Stimulated activated CD4-positive, alpha-beta T cell treated with anti-CD3 and anti-CD28 coated beads, Interleukin-1b, Interleukin-23, amount 100 ng/mL, for 1 hour (primary cell): ENCODE data around the gene ACTN1.
"Not testable (repeated sequence)": the region's sequence is repeated elsewhere in the genome, so short reads cannot be mapped to it uniquely, and the experiment has no call there.

Experiments
- DNase-seq, 2 donors: peaks; one replicate each; pipeline ENCODE4 v3.0.0-alpha.2; 2020; ENCODE audit warnings: low read depth in 2 of 2

The ACTN1 gene

GRCh38 chr14:68986926-68987652 lies 8.0 kb upstream of the ACTN1 start:
- DNase-seq: no peak

DNA sequence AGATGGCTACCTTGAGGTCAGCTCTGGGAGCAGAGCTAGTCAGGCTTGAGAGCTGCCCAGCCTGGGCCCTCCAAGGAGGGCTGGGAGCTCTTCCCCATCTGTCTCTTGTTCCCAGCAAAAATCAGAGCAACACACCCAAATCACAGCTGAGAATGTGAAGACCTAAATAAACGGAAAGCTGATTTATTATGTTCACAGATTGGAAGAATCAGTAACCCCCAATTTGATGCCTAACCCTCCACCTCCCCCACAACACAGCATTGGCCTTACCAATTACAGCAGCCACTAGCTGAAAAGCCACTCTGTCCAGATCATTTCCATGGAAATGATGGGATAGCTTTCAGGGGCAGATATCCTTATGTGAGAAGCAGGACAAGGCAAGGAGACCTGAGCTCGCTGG lies 7.1 kb upstream of the ACTN1 start:
- DNase-seq: no peak

GRCh38 chr14:68984686-68985085 lies 5.6 kb upstream of the ACTN1 start:
- no peak for DNase-seq

DNA sequence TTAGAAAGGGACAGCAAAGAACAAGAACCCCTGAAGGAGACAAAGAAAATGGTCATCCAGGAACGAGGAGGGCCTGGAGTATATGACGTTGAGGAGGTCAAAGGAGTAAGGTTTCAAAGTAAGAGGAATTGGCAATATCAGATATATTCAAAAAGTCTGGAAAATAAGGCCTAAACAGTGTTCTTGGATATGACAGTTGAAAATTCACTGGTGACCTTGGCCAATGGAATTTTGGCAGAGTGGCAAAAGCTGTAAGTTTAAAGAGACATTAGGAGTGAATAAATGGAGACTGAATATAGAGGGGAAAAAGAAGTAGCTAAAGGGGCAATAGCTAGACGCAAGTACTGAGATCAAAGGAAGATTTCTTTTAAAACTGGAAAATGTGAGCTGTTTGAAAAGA lies 4.1 kb upstream of the ACTN1 start:
- no peak for DNase-seq

- DNase-seq: no peak
These were observed 3.5 kb upstream of the ACTN1 start for GRCh38 chr14:68982581-68982980.

DNA sequence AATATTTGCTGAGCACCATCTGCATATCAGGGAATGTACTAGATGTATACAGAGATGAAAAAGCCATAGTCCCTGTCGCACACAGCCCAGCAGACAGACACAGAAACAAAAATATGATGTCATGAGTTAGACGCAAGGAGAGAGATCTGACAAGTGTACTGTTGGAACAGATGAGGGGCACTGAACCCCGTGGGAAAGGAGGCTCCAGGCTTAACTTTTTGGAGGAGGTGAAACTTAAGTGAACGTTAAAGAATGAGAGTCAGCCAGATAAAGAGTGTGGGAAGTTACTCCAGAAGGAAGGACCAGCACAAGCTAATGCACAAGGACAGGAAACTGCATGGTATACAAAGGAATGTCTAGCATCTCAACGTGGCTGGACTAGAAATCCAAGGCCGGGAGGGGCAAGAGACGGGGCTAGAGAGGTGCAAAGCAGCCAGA lies 2.5 kb upstream of the ACTN1 start:
- no peak for DNase-seq

DNA sequence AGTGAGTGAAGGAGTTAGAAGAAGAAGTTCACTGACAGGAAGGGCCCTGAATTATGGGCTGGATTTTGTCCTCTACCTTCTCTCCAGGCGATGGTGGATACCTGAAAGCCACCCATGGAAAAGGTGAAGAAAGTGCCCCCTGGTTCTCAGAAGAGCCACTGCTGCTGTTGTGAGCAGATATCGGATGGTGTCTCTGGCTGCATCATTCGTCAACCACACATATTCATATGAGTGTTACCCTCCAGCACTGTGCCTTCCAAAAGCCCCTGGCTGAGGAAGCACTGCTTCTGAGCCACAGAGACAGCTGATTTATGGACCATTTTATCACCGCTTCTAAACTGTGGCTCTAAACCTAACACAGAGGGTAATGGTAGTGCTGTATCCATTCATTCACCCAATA lies 2.0 kb upstream of the ACTN1 start:
- DNase-seq: no peak

DNA sequence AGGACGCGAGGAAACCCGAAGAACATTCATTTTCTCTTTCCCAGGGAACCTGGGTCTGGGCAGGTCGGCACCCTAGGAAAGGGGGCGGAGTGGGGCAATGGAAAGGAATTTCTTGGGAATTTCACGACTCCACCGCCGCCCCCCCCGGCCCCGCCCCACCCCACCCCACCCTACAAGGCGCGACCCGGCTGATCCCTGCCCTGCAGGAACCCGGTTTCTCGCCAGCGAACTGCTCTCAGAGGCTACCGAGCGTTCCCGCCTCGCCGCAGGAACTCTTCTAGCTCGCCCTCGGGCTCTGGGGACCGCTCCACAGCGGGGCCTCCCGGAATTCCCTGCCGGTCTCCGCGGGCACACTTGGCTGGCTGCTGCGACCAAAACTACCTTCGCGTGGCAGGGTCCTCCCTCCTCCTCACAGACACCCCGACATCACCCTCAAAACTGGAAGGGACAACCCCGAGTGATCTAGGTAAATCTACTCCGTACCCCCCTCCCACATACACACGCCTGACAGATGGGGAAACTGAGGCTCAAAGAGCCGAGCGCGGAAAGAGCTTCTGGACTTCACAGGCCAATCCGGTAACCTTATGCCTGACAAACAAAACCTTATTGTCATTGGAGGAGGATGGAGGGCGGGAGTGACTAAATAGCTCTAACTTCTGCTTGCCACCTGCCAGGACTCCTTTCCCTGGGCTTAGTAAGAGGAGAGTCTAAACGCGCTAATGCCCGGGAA lies 785 bp upstream of the ACTN1 start:
- DNase-seq: no peak

GRCh38 chr14:68978172-68978911 lies 760 bp downstream of the ACTN1 start:
- peak in 1 of 2 donors; percentile 28 for DNase-seq

DNA sequence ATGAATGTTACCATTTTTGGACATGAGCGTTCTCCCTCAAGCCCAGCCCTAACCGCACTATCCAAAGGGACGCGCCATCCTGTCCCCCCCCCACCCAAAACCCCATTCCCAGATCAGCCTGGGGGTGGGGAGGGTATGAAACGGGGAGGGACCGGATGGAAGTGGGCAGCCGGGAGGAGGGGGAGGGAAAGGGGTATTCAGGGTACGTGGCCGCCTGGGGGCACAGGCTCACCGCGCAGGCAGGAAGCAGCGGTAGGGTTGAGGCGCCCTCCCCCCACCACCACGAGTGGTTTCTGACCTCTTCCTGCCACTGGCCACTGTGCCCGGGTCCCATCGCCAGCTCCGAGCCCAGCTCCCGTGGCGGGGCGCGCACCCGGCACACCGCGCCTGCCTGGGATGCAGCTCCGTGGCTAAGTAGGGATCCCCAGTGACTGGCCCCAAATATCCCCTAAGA lies 1.4 kb downstream of the ACTN1 start:
- no peak for DNase-seq

- DNase-seq: no peak
These were observed 1.9 kb downstream of the ACTN1 start for GRCh38 chr14:68977180-68977717.

GRCh38 chr14:68976160-68977067 lies 2.7 kb downstream of the ACTN1 start:
- DNase-seq: no peak

DNA sequence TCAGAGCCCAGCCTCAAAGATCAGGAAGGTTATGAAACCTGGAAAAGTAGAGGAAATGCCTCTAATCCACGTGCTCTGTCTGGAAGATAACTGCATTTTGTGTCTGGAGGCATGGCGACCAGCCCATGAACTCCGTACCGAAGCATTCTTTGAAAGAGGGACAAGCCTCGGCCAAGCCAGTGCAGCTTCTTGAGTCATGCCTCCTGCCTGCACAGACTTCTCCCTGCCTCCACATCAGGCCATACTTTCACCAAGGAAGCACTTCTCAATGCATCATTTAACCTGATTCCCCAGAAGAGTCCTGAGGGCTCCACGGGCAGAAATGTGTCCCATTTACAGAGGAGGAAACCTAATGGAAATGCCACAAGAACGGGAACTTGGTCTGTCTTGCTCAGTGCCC lies 3.4 kb downstream of the ACTN1 start:
- DNase-seq: no peak

- DNase-seq: no peak
These were observed 4.2 kb downstream of the ACTN1 start for GRCh38 chr14:68974759-68975347.

GRCh38 chr14:68973639-68974038 lies 5.5 kb downstream of the ACTN1 start:
- no peak for DNase-seq

DNA sequence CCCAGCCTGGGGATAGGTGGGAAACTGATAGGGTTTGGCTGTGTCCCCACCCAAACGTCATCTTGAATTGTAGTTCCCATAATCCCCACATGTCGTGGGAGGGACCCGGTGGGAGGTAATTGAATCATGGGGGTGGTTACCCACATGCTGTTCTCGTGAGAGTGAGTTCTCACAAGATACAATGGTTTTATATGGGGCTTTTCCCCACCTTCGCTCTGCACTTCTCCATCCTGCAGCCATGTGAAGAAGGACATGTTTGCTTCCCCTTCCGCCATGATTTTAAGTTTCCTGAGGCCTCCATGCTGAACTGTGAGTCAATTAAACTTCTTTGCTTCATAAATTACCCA lies 5.9 kb downstream of the ACTN1 start:
- not testable (repeated sequence) for DNase-seq

GRCh38 chr14:68972507-68973218 lies 6.4 kb downstream of the ACTN1 start:
- DNase-seq: no peak

DNA sequence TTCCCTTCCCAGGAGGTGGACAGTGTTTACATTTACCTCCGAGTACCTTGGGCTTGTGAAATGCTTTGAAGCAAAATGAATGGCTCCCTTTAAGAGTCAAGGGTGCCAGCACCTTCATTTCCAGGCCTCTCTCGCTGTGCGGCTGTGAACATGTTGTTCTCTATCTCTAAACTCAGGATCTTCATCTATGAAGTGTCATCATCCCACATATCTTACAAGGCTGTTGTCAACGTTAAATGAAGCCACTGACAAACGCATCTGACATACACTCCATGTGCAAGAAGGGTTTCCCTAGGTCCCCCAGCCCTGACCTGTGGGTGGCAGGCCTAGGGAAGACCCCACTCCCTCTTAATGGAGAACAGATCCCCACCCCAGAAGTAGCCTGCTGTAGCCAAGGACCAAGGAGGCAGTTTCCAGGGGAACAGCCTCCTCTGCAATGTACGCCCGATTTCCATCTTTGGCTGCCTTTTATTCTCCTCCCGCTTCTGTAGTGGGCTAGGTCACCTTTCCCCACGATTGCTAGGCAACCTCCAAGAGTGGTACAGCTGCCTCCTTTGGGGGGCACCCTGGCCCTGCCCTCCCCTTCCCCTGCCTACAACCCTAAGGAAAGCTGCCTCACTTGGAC lies 7.6 kb downstream of the ACTN1 start:
- no peak for DNase-seq

GRCh38 chr14:68970736-68971135 lies 8.4 kb downstream of the ACTN1 start:
- no peak for DNase-seq
